EL (cell line): ENCODE results near the gene KCNK18.
"Not testable (repeated sequence)": the region's sequence is repeated elsewhere in the genome, so short reads cannot be mapped to it uniquely, and the experiment has no call there.

Source experiments
- DNase-seq: peaks from one replicate; pipeline ENCODE4 v3.0.0-alpha.2; 2016

Gene KCNK18

DNA sequence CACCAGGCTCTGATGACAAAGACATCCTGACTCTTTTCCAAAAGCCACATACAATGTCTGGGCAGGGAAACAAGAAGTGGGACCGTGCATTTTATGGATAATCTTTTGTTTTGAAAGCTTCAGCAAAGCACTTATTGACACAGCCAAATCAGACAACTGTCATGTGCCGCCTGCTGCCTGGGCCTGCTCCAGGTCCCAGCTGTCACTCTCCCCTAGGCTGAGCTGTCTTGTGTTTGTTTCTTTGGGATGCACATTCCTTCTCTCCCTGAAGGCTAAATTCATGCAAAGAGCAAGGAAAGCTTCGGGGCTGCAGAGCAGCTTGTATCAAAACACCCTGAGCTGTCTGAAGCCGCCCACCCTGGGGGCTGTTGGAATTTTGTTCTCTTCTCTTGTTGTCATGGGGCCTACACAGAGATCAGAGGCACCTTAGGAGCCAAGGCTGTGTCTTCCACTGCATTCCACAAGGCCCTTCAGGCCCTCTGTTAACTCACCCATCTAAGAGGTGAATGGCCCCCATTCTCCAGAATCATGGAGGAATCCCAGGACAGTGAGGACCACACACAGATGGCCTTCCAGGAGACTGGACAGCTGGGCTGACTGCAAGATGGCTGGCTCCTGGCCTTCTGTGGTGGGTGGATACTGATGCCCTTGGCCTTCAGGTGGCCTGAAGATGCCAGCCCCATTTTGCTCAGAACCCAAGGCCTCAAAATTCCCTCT is 25.8 kb downstream of the KCNK18 start:
- no peak for DNase-seq

DNA sequence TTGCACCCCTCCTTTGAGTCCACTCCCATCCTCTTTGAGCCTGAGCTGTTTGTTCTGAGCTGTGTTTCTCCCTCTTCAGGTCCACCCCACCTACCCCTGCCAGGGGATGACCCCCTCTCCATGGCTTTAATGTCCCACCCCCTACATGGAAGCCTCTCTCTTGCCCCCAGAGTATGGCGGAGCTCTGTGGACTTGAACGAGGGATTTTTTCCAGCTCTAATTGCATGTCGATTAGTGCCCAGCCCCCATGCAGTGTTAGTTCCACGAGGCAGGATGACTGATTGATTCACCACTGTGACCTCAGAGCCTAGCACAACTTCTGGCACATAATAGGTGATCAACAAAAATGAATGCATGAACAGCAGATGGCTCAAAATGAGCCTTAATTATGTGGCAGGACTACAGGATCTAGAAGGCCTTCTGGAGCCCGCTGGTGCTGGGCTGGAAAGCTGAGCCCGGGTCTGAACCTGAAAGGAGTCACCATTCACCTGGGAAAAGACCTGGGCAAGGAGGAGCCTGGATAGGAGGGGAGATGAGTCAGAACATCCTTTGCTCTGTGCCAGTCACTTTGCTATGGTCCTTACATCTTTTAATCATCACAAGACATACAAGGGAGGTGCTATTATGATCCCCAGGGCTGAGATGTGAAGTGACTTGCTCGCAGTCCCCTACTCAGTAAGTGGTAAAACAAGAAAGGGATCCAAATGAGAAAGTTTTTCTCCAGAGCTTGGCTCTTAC is 26.6 kb downstream of the KCNK18 start:
- no peak for DNase-seq

DNA sequence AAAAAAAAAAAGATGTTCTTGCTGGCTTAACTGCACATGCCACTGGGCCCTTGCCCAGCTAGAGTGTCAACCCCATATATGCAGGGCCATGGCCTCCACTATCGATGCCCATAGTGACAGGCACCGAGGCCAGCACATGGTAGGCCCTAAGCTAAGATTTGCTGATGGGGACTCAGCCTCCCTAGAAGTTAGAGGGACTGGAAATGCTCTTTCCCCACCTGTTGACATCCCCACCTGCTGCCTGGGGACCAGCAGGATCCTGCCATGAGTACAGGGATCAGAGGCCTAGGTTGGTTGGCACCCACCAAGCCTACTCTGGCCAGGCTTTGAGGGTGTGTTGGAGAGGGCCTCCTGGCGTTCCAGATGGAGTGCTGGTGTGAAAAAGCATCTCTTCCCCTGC is 27.6 kb downstream of the KCNK18 start:
- no peak for DNase-seq

DNA sequence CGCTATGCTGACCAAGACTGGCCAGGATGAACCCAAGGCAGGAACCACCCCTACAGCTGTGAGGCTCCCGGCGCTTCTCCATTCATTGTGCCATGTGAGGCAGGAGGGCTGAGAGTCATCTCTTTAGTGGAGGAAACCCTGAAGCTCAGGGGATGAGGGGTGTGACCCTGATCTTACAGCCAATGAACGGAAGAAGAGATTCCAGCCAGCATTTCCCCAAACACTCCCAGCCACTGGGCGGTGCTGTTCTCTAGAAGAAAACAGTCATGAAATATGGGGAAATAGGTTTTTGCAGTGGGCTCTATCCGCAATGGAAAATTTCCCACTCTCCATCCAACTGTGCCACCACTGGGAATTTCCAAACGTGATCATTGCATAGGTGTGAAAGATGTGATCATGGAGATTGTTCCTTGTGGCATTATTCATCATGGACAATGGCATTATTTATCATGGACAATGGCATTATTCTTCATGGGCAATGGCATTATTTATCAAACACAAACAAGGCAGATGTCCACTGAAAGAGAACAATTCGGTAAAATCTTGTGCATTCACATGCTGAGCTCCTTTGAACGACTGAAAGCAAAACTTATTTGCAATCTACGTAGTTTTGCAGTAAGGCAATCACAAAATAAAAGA is 29.6 kb downstream of the KCNK18 start:
- peak; percentile 36 for DNase-seq

DNA sequence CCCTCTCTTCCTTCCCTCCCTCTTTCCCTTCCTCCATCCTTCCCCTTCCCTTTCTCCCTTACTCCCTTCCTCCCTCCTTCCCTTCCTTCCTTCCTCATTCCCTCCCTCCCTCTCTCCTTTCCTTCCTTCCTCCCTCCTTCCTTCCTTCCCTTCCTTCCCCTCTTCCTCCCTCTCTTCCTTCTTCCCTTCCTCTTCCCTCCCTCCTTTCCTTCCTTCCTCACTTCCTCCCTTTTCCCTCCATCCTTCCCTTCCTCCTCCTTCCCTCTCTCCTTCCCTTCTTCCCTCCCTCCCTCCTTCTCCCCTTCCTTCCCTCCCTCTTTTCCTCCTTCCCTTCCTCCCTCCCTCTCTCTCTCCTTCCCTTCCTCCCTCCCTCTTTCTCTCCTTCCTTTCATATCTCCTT is 30.9 kb downstream of the KCNK18 start:
- DNase-seq: no peak

DNA sequence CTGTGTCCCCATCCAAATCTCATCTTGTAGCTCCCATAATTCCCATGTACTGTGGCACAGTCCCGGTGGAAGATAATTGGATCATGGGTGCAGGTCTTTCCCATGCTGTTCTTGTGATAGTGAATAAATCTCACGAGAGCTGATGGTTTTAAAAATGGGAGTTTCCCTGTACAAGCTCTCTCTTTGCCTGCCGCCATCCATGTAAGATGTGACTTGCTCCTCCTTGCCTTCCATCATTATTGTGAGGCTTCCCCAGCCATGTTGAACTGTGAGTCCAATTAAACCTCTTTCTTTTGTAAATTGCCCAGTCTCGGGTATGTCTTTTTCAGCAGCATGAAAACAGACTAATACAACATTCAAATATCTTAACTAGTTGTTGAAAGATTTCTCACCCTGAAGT is 32.8 kb downstream of the KCNK18 start:
- DNase-seq: not testable (repeated sequence)

DNA sequence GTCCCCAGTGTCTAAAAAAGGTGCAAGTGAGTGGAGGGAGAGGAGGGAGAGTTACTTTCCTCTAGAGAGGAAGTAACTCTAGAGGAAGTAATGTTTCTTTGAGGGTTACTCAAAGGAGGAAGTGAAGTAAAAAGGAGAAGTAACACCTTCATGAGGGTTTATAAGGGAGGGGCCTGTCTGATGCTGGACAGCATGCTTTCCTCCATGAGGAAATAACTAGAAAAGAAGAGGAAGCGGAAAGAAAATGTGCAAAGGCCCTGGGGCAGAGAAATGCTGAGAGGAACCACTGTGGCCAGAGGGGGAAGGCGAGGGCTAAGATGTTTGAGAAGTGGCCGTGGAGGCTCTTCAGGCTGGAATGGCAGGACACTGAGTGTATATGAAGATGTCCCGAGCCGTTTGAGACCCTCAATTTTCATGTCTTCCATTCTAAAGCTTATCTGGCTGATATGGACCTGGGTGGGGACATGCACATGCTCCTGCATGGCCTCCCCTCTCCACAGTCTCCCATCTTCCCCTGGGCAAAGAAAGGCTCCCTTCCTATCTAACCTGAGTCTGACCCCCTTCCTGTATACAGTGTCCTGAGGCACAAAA is 40.2 kb downstream of the KCNK18 start:
- DNase-seq: no peak

DNA sequence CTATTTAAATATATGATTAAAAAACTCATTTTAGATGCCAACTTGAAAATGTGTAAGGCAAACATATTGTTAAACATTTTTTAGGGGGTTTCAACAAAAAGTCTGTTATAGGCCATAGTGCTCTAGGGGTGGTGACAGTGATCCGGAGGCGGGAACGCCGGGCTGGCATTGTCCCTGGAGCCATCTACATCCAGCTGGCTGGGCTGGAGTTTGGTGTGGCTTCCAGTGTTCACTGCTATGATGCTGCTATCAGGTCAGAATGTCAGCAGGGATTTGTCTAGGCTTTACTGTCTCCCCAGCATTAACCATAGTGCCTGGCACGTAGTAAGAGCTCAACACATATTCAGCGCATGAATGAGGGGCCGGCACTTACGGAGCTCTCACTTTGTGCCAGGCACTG is 41.8 kb downstream of the KCNK18 start:
- no peak for DNase-seq

DNA sequence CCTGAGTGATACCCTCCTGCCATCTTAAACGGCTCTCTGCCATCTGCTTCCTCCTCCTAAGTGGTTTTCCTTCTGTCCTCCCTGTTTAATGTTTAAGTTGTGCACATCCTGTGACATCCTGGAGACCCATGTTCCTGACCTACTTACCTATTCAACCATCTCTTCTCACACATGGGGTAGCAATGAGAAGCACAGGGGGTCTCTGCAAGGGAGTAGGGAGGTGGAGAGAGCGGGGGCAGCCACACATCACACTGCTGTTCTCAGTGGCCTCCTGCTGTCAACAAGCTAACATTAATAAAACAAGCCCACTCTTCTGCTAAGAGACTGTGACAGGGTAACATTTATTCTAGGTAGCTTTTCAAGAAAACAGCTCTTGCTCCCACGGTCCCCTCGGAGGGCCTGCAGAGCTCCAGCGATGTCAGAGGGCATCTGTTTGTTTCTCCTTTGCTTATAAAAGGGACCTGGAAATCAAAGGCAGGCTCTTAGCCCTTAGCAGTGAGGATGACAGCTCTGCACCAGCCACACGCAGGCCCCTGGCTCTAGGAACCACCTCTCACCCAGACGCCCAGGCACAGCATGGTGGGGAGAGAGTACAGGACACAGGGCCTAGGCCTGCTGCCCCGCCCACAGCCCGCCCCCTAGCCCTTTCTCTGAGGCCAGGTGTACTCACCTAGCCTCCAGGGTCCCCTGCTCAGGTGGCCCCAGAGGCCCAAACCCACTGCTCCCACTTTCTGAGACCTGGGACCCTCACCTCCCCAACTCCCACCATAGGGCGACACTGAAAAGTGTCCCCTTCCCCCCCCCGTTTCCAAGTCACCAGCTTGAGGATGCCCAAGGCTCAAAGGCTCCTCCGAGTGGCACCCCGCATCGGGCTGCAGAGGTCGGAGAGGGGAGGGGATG is 42.7 kb downstream of the KCNK18 start:
- DNase-seq: no peak

DNA sequence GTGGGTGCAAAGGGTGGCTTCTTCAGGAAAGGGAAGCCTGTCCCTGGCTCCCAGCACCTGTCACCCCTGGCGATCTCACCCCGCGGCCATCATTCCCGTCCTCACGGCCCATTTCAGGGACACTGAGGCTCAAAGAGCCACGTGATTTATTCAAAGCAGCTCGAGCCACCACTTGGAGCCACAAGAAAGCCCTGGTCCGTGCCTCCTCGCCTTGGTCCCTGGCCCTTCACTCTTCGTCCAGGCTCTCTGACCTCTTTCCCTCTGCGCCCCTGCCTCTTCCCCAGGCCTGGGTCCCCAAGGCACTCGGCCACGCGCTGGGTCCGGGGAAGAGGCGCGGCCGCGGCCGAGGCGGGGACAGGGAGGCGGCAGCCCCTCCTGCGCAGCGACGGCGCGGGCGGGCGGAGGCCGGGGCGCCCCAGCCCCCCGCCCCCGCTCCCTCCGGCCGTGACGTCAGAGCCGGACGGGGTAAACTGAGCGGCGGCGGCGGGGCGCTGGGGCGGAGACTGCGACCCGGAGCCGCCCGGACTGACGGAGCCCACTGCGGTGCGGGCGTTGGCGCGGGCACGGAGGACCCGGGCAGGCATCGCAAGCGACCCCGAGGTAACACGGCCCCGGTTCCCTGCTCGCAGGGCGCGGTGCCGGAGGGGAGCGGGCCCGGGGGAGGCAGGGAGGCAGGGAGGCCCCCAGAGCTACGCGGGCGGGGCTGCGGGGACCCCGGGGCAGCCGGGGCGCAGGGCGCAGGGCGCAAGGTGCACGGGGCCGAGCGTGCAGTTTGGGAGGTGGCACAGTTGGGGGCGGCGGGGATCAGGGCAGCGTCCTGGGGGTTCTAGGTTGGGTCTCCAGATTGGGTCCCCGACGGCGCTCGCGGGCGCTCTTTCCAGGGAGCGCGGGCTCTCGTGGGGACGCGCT is 43.6 kb downstream of the KCNK18 start, which contains the start of gene SLC18A2:
SLC18A2 (plus strand) TSS at position 494 of the 909 bp plus-strand sequence. CDS start 580 bp downstream, outside the sequence.
- no peak for DNase-seq

DNA sequence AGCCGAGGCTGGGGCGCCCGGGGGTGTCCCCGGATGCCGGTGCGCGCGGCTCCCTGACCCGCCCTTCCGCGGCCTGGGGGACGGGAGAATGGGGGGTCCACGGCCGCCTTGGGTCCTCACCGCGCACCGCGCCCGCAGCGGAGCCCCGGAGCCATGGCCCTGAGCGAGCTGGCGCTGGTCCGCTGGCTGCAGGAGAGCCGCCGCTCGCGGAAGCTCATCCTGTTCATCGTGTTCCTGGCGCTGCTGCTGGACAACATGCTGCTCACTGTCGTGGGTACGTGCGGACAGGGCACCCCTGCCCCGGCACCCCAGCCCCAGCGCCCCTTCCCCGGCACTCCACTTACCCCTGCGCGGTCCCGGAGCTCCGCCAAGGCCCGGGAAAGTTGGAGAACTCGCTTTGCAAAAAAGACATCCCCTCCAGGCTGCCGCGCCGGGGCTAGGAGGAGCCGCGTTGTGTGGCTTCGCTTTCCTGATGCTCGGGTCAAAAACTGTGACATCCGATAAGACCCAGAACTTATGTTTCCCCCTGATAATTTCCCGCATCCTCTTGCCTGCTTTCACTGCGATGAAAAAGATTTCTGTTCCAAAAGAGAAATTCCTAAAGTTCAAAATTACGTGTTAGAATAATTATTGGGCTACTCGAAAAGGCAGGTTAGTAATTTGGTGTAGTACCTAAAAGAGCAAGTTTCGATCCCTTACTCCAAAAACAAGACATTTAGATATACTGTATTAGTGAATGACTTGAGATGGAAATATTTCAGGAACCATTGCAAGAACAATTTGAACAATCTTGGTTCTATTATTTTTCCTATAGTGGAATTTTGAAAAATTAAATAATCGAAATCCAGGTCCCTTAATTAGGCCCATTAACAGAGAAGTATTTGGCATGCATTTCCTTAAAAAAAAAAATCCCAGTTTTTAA is 44.5 kb downstream of the KCNK18 start:
- DNase-seq: no peak

DNA sequence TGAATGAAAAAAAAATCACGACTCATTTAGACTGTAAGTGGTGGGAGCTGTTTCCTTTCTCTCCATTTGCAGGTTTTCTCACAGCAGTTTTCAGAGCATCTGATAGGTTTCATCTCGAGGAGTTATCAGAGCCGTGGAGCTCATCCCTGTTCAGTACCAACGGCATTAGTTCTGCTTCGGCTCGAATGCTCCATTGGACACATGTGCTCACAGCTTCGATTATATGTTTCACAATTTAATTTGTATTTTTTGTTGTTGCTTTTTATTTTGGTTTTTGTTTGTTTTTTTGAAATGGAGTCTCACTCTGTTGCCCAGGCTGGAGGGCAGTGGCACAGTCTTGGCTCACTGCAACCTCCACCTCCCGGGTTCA is 45.2 kb downstream of the KCNK18 start:
- DNase-seq: no peak

DNA sequence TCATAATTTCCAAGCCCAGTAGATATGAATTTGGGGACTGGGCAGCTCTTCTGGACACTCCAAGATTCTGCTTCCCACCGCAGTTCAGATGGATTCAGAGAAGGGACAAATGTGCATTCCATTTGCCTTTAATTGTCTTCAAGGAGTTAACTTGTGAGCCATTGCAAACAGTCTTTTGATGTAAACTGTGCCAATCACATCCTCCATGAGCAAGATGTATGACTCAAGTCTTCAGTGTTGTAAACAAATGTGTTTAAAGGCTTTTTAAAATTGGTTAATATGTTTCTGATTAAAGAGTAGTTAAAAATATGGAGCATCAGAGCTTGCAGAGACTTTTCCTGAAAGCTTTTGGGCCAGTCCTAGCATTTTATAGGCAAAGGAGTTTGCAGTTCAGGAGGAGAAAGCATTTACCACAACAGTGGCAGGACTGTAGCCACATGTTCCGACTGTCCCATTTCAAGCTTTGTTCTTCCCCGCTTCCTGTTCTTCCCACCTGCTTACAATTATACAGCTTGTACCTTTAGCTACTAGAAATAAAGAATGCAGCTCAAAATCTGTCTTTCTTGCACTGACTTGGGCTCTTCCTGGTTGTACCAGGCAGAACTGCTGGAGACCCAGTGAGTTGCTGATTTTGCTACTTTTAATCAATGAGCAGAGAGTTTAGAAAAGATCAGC is 49.8 kb downstream of the KCNK18 start:
- DNase-seq: no peak

DNA sequence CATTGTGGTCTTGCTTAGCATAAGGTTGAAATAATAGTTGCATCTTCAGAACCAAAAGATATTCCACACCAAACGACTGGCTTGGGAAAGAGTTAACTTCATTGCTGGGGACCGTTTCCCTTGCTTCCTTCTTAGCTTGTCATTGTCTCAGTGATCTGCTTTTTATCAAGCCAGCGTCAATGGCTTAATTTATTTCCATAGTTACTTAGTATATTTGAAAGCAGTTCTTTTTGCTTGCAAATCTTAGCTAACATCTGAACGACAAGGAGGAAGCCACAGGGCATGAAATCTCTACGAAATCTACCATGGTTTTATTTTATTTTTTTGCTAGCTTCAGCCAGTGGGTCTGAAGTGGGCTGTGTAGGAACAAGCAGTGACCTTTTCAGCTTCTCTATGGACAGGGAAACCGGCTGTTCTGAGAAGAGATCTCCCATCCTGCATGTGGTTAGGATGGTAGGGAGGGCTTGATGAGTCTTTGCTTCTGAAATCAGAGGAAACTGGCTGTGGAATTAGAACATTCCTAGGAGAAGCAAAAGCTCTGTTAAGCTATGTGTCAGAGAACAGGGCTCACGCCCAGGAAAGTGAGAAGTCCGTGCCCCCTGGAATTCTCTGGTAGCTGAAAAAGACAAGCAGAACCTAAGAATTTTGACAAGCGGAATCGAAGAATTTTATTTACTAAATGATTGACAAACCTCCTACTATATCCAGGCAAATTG is 51.6 kb downstream of the KCNK18 start:
- no peak for DNase-seq

DNA sequence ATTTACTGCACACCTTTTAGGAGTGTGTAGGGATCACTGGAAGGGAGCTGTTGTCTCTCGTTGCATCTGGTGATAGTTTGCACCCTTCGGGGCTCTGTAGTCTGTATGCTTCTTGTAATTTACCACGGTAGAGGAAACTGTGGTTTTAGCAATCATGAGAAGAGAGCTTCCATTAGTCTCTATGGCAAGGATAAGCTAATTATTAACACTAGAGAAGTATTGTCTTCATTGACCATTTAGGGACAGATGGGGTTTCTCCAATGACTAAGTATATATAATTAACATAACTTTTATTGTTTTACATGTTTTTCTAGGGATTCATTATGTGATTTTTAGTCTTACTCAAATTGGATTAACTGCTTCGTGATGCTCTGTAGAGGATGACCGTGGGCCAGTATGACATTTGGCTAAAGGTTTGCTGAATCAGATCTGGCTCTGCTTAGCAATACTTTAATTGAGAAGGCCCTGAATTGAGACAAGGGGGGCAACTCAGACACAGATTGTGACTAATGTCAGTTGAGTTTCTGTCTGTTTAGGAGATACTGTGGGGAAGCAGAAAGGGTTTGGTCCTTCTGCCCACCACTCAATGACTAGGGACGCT is 52.3 kb downstream of the KCNK18 start:
- DNase-seq: no peak

DNA sequence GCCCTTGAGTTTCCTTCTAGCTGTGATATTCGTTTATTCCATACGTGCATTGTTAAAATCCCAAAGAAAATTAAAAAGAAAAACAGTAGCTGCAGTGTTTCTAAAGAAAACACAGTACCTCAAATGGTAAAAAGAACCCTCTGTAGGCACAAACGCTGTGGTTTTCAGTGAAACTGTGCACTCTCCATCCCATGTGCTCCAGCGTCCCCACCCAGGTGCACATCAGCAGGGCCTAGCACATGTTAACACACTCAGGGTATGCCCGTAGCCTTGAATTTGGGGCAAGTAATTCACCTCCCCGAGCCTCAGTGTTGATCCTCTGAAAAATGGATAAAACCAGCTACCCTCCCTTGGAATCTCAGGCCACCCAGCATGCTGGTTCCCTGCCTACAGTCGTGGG is 53.1 kb downstream of the KCNK18 start:
- no peak for DNase-seq

DNA sequence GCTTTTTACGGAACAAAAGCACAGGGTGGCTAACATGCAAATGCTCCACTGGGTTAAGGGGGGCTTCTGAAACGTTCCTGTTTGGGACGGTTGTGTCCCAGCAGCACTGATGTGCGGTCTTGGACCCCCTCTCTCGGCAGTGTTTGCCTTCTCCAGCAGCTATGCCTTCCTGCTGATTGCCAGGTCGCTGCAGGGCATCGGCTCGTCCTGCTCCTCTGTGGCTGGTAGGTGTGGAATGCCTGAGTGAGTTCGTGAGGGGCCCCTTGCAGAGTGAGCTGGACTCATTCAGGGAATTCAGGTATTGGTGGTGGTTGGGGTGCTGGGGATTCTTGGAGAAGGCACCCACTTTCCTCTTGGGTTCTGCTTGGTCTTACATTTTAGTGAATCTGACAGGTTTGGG is 56.6 kb downstream of the KCNK18 start:
- no peak for DNase-seq

DNA sequence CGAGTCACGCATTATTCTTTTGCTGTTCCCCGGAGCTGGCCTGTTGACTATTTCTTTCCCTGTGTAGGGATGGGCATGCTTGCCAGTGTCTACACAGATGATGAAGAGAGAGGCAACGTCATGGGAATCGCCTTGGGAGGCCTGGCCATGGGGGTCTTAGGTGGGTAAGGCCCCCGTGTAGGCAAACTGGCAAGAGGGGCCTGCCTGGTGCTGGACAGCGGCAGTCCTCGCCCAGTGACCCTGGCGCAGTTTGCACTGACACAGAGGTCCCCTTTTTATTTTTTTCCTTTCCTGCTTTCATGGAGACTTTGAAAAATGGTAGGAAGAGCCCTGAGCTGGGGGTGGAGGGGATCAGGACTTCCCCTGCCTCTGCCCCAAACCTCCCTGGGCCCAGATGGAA is 57.0 kb downstream of the KCNK18 start:
- DNase-seq: no peak
